Stimulated activated naive CD4-positive, alpha-beta T cell treated with Interleukin-2 at 50 U/mL for 16 hours (primary cell): ENCODE measurements around the gene ALG5.

Source experiments
- DNase-seq: peaks from one replicate; lab custom pipeline; 2025; lab: John Stamatoyannopoulos, UW

ALG5 gene

GRCh38 chr13:36915896-36916640 lies 83.1 kb downstream of the ALG5 start:
- no peak for DNase-seq

- no peak for DNase-seq
Measured at GRCh38 chr13:36915106-36915505, 84.0 kb downstream of the ALG5 start.

- DNase-seq, result no peak
Measured at GRCh38 chr13:36914648-36915047, 84.5 kb downstream of the ALG5 start.

DNA sequence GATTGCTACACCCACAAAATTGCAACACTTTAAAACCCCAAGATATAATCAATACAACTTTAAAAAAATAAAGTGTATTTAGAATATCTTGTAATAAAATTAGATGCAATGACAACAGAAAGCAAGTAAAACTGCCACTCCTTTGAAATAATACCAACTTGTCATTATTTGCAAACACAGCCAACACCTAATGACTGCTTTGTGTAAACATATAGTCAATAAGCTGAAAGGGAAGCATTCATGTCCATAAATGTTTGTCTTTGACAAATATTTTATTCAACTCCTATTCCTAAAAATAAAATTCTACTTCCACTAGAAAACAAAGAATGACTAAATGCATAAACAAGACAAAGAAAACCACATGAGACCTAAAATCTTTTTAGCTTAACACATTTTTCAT lies 85.7 kb downstream of the ALG5 start:
- DNase-seq, result no peak

- no peak for DNase-seq
Measured at GRCh38 chr13:36912973-36913372, 86.2 kb downstream of the ALG5 start.

GRCh38 chr13:36912369-36912768 lies 86.8 kb downstream of the ALG5 start:
- DNase-seq, result no peak

DNA sequence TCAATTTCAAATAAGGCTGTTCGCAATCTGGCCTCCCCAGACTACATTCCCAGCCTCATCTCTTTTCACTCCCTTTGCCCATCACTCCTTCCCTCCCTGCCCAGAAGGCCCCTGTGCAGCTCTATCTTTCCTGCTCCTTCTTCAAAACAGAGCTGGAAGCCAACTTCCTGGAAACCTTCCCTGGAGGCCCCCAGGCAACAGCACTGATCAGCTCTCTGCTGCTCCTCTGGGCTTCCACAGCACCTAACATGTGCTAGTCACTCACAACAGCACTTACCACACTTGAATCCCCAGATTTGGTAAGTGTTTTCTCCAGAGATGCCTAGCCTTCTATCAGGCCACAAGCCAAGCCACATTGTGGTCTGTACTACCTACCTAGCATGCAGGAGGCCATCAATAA lies 88.6 kb downstream of the ALG5 start:
- no peak for DNase-seq

DNA sequence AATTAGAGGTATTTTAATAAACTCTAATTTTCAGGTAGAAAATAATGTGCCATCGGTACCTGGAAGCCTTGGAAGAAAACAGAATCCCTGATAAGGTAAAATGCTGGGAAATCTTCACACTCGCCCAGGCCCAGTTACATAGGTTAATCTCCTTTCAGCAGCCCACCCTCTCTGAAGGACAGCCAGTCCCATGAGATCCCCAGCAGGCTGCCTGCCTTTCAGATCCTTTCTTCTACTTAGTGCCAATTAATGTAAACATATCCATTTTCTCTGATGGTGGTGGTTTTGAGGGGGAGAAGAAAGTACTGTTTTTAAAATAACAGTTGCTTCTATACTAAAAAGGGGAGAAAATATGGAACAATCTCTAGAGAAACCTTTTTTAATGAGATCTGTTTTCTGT lies 91.3 kb downstream of the ALG5 start:
- no peak for DNase-seq

GRCh38 chr13:36907266-36907665 lies 91.9 kb downstream of the ALG5 start:
- no peak for DNase-seq

DNA sequence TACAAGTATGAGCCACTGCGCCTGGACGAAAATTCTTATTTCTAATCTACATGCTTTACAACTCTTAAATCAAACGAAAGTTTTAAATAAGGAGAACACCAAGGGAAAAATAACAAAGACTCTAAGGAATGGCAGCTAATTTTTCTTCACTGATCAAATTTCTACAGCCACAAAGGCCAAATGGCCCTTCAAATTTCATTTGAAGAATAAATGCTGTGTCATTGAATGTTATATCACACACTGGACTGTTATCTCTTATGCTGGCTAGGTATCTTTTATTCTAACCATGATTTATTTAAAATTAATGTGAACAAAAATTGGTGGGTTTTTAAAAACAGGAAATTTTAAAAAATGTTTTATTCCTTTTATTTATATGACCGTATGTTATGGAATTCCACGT lies 93.2 kb downstream of the ALG5 start:
- DNase-seq, result no peak

DNA sequence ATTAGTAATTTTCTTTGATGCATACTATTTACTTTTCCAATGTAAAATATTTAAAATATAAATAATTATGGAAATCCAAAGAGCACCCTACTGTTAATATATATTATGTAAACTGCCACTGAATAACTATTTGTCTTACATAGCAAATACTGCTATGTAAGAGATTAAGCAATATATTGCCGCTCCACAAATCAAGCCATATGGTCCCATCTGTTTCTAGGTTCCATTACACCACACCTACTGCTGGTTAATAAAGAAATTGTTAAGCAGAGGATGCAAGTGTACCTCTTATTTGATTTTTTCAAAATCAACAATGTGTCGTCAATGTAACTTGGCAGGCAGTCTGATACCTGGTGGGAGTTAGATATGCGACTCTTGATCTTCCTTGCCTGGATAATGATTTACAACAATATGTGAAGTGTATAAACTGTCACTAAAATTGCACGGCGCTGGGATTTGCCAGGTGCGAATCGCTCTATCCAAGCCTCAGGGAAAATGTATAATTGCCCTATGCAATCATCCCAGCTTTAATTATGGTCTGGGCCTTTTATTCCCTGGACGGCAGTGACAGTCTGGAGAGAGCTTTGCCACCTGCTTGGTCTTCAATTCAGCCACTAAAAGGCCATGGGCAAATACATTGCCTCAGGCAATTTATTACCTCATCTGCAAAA lies 95.1 kb downstream of the ALG5 start:
- no peak for DNase-seq
